T-helper 22 cell (primary cell): ENCODE results near the gene TBL1XR1.

Experiments
- DNase-seq: peaks from one replicate; pipeline ENCODE4 v3.0.0-alpha.2; 2020; ENCODE audit warnings: low read depth

Gene TBL1XR1

DNA sequence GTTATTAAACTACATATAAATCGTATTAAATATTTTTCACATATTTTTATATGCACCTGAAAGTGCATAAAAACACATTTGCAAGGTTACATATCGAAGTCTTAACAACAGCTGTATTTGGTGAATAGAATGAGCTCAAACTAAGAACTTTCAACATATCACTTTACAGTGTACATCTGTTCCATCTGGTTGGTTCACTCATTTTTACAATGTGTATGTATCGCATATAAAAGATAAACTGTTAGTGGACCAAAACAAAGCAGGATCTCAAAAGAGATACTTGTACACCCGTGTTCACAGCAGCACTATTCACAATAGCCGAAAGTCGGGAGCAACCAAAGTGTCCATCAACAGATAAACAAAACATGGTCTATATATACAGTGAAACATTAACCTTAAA, 55.8 kb downstream of the TBL1XR1 start:
- DNase-seq = no peak

DNA sequence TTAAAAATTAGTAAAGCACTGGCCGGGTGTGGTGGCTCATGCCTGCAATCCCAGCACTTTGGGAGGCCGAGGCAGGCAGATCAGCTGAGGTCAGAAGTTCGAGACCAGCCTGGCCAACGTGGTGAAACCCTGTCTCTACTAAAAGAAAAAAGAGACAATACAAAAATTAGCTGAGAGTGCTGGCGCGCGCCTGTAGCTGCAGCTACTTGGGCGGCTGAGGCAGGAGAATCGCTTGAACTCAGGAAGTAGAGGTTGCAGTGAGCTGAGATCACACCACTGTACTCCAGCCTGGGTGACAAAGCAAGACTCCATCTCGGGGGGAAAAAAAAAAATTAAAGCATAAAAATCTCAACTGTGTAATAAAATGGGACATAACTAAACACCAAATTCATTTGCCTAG, 58.1 kb downstream of the TBL1XR1 start:
- DNase-seq = peak; percentile 11

DNA sequence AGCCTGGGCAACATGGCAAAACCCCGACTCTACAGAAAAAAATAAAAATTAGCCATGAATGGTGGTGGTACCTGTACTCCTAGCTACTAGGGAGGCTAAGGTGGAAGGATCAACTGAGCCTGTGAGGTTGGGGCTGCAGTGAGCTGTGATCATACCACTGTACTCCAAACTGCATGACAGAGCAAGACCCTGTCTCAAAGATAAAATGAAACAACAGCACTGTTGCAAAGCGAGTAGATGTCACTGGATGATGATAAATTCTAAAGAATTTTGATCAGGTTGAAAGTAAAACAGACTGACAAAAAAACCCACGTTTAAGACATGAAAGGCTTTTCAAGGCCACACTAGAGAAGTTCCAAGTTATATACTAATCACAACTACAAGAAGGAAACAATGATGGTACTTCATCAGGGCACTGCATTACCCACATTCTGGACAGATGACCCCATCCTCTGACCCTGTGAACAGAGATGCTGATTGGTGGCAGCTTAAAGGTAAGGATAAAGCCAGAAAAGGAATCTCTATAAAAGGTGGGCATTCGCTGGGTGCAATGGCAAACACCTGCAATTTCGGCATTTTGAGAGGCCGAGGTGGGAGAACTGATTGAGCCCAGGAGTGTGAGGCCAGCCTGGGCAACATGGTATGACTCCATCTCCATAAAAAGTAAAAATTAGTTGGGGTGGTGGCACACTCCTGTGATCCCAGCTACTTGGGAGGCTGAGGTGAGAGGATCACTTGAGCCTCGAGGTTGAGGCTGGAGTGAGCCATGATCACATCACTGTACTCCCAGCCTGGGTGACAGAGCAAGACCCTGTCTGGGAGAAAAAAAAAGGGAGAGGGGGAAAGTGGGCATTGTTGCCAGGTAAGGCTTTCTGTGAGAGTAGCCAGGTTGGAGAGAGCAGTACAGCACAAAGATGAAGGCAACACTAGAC, 59.2 kb downstream of the TBL1XR1 start:
- DNase-seq = no peak

DNA sequence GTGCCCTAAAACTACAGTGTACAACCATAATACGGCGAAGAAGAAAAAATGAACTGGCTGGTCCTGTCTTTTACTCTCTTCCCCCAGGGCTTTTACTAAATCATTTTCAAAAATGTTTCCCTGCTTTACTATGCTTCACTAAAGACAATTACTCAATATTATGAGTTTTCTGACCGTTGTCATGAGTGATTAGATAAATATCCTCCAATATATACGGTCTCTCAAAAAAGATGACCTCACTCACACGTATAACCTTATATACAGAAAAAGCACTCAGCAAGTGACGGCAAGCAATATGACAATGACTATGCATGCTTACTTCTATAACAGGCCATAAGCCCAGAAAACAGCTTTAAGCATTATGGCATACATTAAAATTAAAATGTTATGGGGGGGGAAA, 60.5 kb downstream of the TBL1XR1 start:
- no peak for DNase-seq

DNA sequence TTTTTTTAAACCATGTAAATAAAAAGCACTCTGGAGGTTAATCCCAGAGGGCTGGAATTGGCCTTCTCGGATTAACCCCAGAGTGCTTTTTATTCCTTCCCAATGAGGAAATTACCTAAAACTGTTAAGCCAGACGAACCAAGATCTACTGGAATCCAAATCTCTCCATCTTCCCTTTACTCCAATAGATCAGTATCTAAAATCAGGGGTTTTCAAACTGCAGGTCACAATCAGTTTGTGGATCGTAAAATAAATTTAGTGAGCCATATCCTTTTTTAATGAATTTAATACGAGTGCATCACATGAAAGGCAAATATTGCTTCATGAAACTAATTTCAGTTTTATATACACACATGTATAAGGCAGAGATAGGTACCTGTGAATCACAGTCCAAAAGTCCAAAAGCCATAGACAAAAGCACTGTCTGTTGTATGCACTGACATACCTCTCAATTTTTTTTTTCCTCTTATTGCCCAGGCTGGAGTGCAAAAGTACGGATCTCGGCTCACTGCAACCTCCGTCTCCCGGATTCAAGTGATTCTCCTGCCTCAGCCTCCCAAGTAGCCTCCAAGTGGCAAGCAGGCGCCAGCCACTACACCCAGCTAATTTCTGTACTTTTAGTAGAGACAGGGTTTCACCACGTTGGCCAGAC, 61.3 kb downstream of the TBL1XR1 start:
- no peak for DNase-seq

DNA sequence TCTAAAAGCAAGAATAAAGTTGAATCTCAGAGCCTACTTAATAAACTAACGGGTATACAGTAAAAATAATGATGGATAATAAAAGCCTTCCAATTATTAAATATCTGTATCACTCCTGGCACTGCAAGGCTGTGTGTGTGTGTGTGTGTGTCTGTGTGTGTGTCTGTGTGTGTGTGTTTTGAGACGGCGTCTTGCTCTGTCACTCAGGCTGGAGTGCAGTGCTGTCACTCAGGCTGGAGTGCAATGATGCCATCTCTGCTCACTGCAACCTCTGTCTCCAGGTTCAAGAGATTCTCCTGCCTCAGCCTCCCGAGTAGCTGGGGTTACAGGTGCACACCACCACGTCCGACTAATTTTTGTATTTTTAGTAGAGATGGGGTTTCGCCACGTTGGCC, 62.5 kb downstream of the TBL1XR1 start:
- no peak for DNase-seq

DNA sequence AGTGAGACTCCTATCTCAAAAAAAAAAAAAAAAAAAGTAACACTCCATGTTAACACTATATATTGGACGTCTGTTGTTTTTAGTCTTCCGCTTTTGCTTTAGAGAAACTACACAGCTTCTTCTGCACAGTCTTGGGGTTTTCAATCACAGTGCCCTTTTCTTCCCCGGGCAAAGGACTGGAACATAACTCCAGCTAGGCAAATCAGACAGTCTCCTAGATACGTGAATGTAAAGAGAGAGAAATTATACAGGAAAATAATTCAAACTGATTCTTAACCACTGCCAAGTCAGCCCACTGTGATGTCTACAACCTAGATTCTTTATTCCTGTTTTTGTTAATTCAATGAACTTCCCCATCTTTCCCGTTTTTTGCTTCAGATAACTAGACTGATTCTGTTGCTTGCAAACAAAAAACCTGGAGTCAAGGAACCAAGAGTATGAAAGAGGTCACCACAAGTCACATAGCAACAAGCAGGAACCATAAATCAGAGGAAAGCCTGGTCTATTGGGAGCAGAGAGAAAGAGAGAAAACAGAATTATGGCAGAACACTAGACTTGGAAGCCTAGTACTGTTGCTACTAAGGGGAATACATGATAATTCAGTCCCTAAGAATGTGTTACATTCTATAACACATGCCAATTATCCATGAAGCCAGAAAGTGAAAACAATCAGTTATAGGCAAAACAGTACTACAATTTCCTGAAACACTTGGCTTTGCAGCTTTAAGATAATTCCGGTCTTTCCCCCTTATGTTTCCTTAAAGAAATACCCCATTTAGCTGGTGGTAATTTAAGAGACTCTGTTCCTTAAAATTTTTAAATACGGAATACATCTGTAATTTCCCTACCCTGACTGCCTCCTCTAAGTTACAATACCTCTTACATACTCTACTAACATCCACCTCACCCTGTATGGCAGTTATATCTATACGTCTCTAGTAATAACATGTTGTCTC, 63.1 kb downstream of the TBL1XR1 start:
- no peak for DNase-seq

DNA sequence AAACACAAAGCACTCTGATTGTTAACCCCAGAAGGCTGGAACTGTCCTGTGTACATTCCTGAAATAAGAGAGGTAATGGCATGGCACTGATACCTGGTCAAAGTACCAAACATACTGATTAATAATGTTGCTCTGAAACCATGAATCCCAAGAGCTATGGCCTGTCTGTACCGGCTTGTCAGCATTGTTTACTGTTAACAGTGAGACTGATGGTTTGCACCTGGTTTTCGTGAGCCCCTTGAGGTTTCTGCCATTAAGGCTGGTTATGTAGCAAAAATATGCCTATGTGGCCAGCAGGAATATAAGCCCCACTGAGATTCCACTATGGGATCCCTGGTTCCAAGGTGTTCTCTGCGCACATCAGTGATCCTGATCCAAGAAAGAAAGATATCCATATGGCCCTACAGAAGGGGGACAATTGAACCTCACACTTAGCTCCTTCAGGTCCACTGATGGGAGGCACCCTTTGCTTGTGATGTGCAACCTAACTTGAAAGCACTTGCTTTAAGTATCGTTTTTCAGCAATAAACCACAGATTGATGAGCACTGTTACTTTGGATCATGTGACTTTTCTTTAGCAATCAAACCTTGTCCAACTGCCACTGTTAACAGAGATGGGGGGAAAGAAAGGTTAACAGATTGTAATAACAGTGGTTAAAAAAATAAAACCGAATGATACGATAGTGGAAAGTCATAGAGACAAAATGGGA, 65.2 kb downstream of the TBL1XR1 start:
- DNase-seq = no peak

DNA sequence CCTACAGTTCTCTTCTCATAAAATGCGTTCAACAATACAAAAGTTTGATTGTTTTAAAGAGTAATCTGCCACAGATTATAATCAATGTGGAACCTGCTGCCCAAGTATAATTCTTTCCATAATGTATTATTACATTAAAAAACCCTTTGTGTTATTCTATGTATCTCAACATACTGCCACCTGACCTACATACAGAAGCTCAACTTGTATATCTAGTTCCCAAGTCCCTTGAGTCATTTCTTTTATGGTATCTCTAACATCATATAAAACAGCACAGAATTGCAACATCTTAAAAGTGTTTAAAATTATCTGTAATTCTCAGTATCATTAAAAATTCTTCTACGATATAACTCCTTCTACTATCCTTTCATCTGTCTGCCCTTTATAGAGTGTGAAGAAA, 70.3 kb downstream of the TBL1XR1 start:
- DNase-seq = no peak

DNA sequence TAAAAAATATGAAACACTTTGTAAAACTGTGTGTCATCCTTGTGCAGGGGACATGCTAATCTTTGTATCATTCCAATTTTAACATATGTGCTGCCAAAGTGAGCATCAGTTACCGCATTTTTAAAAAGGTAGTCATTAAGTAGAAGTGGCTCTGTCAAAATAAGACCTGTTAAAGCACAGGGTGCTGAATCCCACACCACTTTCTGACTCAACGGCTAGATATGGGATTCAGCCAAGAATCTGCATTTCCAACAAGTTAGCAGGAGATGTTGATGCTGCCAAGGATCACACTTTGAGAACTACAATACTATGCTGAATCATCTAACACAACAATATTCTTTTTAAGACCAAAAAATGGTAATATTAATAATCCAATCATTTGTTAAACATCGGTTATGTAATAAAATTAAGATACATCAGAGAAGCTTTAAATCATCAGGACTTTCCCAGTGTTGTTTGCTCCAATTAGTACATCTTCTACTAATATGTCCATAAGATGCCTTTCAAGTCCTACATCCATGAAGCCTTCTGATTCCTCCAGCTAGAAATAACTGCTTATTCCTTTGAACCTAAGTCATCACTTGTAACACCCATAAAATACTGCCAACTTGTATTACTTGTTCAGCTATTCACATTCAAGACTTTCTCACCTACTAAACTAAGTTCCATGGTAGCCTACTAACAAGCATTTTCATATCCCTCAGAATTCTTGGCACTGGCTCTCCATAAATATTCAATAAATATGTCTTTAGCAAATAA, 71.1 kb downstream of the TBL1XR1 start:
- no peak for DNase-seq

DNA sequence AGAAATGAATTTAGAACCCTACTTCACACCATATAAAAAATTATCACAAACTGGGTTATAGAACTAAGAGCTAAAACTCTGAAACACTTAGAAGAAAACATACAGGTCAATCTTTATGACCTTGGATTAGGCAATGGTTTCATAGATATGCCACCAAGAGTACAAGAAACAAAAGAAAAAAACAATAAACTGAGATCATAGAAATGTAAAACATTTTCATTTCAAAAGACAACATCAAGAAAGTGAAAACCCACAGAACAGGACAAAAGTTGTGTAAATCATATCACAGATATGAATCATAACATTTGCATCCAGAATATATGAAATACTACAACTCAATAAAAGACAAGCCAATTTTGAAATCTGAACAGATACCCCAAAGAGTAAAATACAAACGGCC, 72.4 kb downstream of the TBL1XR1 start:
- DNase-seq = no peak

DNA sequence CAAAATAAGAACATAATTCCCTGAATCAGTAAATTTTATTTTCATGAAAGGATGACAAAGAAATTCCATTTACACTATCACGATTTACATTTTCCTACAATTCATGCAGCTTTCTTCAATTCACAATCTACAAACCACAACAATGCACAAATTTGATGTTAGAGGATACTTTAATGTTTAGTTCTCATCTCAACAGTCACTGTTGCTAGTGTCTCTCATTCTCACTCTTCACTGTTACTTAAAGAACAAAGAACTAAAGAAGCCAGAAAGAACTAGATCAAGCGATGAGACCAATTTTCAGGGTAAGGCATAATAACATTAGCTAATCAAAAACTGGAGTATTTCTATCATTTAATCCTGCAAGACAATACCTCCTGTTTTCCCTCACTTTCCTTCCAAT, 73.5 kb downstream of the TBL1XR1 start:
- DNase-seq = no peak

DNA sequence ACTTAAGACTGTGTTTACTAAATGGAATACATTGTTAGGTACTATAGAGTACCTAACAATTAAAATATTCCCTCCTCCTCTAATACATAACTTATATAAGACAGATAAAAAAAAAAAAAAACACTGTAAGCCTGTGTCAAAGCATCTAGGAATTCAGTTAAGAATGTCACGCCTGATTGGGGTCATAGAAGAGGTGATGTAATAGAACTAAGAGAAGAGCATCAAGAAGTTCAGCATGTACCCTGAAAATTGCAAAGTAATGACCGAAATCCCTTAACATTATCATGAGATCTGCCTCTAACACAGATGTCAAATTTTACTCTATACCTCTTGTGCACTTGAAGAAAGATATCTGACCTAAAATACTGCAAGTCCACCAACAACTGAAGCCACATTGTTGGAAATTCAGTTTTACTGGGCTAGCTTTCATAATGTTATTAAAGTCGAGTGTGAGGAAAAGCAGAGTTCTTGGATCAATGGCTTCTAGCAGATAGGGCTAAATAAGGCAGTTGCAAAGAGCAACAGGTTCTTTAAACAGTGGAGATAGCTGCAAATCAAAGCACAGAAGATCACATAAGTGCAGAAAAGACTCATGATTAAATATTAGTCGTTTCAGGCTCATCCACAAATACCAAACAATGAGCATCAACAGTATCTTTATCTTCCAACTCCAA, 75.0 kb downstream of the TBL1XR1 start:
- no peak for DNase-seq

DNA sequence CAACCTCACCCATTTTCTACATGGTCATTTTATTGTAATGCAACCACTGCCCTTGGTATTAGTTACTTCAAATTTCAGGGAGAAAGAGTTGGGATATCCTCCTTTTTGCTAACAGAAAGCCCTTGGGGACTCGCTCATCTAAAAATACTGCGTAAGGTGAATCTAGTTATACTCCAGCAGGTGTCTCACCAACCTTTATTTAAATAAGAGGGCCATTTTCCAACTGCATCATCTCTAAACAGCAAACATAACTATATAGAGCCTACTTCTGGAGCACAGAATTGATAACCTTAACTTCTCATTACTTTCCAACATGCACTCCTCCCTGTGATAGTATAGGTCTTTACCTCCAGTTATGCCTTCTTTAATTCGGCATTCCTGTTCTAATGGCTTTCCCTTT, 77.5 kb downstream of the TBL1XR1 start:
- no peak for DNase-seq

DNA sequence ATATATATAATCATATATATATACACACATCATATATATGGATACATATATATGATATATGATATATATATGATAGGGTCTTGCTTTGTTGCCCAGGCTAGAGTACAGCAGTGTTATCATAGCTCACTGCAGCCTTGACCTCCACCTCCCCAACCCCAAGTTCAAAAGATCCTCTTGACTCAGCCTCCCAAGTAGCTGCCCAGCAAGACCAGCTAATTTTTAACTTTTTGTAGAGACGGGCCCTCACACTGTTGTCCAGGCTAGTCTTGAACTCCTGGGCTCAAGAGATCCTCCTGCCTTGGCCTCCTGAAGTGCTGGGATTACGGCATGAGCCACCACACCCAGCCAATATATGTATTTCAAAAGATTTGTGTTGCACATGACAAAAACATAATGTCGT, 83.0 kb downstream of the TBL1XR1 start:
- DNase-seq = no peak

DNA sequence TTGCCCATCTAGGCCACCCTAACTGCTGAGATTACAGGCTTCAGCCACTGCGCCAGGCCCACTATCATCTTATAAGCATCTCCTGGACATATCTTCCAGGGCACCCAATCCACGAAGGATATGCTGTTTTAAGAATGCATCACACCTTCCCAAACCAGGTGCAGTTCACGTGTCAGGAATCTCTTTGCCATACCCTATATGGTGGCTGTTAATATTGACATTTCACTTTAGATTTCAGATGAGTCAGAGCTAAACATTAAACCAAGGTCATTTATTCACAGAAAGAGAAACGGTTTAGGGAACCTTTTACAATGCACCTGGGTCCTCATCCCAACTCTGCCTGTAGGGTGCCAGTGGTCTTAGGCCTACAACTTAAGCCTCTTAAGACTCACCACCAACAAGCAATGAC, 85.7 kb downstream of the TBL1XR1 start:
- no peak for DNase-seq

DNA sequence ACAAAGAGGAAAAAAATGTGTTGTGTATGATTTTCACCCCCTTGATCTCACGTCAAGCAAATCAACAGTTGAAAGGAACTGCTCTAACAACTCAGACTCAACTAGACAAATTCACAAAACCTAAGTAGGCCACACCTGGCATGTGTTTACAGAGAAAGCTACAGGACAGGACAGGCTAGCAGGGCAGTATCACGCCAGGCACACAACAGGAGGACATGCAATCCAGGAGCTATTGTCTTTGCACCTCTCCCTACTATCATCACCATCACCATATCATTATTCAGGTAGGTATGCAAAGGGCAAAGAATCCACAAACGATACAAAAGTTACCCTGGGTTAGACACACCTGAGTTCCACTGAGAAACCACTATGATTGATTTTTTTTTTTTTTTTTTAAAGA, 86.4 kb downstream of the TBL1XR1 start:
- no peak for DNase-seq

DNA sequence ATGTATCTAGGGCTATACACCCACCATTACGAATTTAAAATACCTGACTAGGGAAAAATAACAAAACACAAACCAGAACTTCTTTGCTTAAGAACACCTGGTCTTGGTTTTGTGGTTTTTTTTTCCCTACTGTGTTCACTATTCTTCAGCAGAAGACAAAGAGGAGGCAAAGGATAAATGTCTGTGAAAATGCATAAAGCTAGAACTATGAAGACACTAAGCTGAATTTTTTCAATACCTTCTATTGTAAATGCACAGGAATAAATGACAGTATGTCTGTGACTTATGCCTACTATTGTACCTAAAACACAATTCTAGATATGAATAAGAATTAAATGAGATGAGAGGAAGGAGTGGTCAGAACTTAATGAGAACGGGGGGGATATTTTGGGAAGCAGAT, 86.9 kb downstream of the TBL1XR1 start:
- DNase-seq = no peak

DNA sequence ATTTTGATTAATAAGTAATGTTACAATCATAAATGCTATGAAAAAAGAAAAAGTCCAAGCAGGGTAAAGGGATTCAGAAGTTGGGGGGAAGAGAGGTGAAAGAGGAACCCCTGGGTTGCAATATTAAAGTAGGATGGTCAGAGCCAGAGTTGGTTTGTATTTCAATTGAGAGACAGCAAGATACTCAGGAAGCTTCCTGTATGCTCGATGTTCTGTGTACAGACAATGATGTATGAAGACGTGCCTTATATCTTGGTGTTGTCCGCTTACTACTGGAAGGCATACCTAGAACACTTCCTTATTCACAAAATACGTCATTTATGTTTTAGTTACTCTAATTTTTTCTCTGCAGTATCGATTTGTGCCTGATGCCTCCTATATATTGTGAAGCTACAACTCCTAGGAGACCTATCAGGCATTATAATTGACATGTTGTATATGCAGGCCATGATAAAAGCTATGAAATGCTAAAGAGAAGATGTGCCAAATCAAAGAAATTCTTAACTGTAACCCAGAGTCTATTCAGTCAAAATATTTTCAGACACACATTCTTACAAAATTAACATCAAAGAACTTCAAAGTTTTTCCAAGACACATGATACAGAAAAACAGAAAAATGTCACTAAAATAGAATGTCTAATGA, 87.5 kb downstream of the TBL1XR1 start:
- no peak for DNase-seq

DNA sequence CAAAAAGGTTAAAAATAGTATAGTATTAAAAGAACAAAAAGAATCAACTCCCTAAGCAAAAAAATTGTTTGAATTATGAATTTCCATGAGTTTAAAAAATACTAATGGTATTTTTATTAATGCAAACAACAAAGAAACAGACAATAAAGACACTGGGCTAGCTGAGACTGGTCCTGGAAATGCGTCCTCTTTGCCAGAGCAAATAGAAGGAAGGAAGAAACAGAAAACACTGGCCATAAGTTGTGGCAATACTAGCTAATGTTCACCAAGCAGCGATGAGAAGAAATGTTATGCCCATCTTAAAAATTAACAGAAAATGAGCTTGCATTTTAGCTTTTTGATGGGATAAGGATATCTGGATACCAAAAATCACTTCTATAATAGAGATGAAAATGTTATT, 88.6 kb downstream of the TBL1XR1 start:
- no peak for DNase-seq
